Measurements from ENCODE around the gene CACNA1D. TPM values are rescaled to one million over a fixed set of nuclear protein-coding genes. Genes with fewer than 3 reads are reported as not detected.

CACNA1D gene
- total RNA-seq, 1 donor from 2014 or later, result 2.8 TPM

GRCh38 chr3:53704363-53704725, 209.9 kb downstream of the CACNA1D start:
- Mint-ChIP-seq H3K36me3 (no peaks in the 10 kb centered on the region), H3K27ac (no peak overlapping the region), H3K27me3 (ENCODE audit: low read depth) (peaks cover 2% of the 10 kb centered on the region), H3K4me3 (no peak overlapping the region), H3K4me1 (peaks cover 8% of the 10 kb centered on the region), H3K9me3 (no peaks in the 10 kb centered on the region)
- DNase-seq (ENCODE audit: low spot score in 2 of 2, unreplicated experiment in 2 of 2), result no peak
- TF ChIP-seq, protein P1, sequence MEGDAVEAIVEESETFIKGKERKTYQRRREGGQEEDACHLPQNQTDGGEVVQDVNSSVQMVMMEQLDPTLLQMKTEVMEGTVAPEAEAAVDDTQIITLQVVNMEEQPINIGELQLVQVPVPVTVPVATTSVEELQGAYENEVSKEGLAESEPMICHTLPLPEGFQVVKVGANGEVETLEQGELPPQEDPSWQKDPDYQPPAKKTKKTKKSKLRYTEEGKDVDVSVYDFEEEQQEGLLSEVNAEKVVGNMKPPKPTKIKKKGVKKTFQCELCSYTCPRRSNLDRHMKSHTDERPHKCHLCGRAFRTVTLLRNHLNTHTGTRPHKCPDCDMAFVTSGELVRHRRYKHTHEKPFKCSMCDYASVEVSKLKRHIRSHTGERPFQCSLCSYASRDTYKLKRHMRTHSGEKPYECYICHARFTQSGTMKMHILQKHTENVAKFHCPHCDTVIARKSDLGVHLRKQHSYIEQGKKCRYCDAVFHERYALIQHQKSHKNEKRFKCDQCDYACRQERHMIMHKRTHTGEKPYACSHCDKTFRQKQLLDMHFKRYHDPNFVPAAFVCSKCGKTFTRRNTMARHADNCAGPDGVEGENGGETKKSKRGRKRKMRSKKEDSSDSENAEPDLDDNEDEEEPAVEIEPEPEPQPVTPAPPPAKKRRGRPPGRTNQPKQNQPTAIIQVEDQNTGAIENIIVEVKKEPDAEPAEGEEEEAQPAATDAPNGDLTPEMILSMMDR (IDR thresholded peaks at IDR 0.05; ENCODE audit: unreplicated experiment), result no peak

GRCh38 chr3:53705024-53705745, 210.8 kb downstream of the CACNA1D start:
- no peak for DNase-seq (ENCODE audit: low spot score in 2 of 2, unreplicated experiment in 2 of 2)
- Mint-ChIP-seq H3K4me1 (peaks cover 11% of the 10 kb centered on the region), H3K27me3 (ENCODE audit: low read depth) (peaks cover 3% of the 10 kb centered on the region), H3K9me3 (no peaks in the 10 kb centered on the region), H3K27ac (peak overlapping the region; percentile 1), H3K4me3 (no peak overlapping the region), H3K36me3 (no peaks in the 10 kb centered on the region)
- TF ChIP-seq, protein P1 (IDR thresholded peaks at IDR 0.05; ENCODE audit: unreplicated experiment), result no peak

DNA sequence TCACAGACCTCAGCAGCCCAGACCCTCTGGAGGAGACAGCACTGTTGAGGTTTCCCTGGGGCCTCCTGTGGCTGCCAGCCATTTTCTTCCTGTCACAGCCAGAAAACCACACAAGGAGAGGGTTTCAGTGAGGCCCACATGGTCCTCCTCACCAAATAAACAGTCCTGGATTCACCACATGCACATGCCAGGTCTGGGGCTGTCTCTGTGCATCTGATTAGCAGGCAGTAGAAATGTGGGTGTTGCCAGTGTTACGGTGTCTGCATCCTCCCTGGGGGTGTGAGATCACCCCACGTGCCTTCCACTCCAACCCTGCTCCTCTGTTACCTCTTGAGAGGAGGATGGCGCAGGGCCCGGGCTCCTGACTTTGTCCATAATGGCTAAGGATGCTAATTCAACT, 211.4 kb downstream of the CACNA1D start:
- H3K4me1 Mint-ChIP-seq, result peaks cover 12% of the 10 kb centered on the region
- H3K27me3 Mint-ChIP-seq (ENCODE audit: low read depth), result peaks cover 4% of the 10 kb centered on the region
- H3K27ac Mint-ChIP-seq, result no peak overlapping the region
- no peak for DNase-seq (ENCODE audit: low spot score in 2 of 2, unreplicated experiment in 2 of 2)
- H3K36me3 Mint-ChIP-seq, result no peaks in the 10 kb centered on the region
- TF ChIP-seq, protein P1 (IDR thresholded peaks at IDR 0.05; ENCODE audit: unreplicated experiment), result no peak
- H3K9me3 Mint-ChIP-seq, result no peaks in the 10 kb centered on the region
- H3K4me3 Mint-ChIP-seq, result no peak overlapping the region

DNA sequence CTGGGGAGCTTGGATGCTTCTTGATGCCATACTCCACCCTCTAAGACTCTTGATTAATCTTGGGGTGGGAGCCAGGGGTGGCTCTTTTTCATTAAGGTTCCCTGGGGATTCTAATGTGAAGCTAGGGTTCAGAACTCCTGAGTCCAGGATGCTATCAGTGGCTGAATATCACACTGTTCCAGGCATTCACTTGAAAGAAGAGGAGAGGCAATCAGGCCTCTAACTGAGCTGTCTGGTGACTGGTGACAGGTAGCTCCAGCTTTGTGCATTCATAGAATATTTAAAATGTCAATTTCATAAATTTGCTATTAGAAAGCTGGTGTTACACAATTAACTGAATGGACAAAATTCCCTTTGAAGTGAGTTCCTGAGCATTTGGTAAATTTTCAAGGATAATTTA, 212.8 kb downstream of the CACNA1D start:
- H3K27me3 Mint-ChIP-seq (ENCODE audit: low read depth), result peaks cover 4% of the 10 kb centered on the region
- H3K36me3 Mint-ChIP-seq, result no peaks in the 10 kb centered on the region
- H3K27ac Mint-ChIP-seq, result no peak overlapping the region
- H3K4me1 Mint-ChIP-seq, result peaks cover 12% of the 10 kb centered on the region
- TF ChIP-seq, protein P1 (IDR thresholded peaks at IDR 0.05; ENCODE audit: unreplicated experiment), result no peak
- no peak overlapping the region for H3K4me3 Mint-ChIP-seq
- H3K9me3 Mint-ChIP-seq, result no peaks in the 10 kb centered on the region
- no peak for DNase-seq (ENCODE audit: low spot score in 2 of 2, unreplicated experiment in 2 of 2)

GRCh38 chr3:53708001-53708621, 213.7 kb downstream of the CACNA1D start:
- Mint-ChIP-seq H3K27me3 (ENCODE audit: low read depth) (peaks cover 4% of the 10 kb centered on the region), H3K4me1 (peaks cover 12% of the 10 kb centered on the region), H3K9me3 (no peaks in the 10 kb centered on the region), H3K27ac (no peak overlapping the region), H3K4me3 (no peak overlapping the region), H3K36me3 (no peaks in the 10 kb centered on the region)
- no peak for DNase-seq (ENCODE audit: low spot score in 2 of 2, unreplicated experiment in 2 of 2)
- TF ChIP-seq, protein P1 (IDR thresholded peaks at IDR 0.05; ENCODE audit: unreplicated experiment), result no peak
